H9 (cell line): ENCODE results near the gene ZNF330. TPM values are rescaled to one million over a fixed set of nuclear protein-coding genes. Genes with fewer than 3 reads are reported as not detected.

Source experiments
- DNase-seq: peaks from one replicate; pipeline ENCODE4 v3.0.0-alpha.2; 2017
- H2AFZ ChIP-seq: one replicate; pipeline ENCODE4 v1.6.1; 2013; ENCODE audit warnings: mild to moderate bottlenecking, low read length, control low read depth, moderate library complexity
- H2AK5ac ChIP-seq: 2 replicates; pipeline ENCODE4 v1.6.1; 2013; ENCODE audit warnings: low read length, control low read depth, mixed read lengths; ENCODE audit not compliant: insufficient read length
- H2BK120ac ChIP-seq: one replicate; pipeline ENCODE4 v1.6.1; 2013; ENCODE audit warnings: low read depth, mild to moderate bottlenecking, low read length, control low read depth, inconsistent platforms; ENCODE audit not compliant: poor library complexity, severe bottlenecking
- H2BK12ac ChIP-seq: 2 replicates; pipeline ENCODE4 v1.6.1; 2013; ENCODE audit warnings: low read length, control low read depth, mixed read lengths, low read depth; ENCODE audit not compliant: insufficient read length
- H2BK15ac ChIP-seq: 2 replicates; pipeline ENCODE4 v1.6.1; 2013; ENCODE audit warnings: low read depth, low read length, control low read depth
- H2BK20ac ChIP-seq: one replicate; pipeline ENCODE4 v1.6.1; 2013; ENCODE audit warnings: low read depth, mild to moderate bottlenecking, low read length, control low read depth, inconsistent platforms; ENCODE audit not compliant: poor library complexity, severe bottlenecking
- H2BK5ac ChIP-seq: 2 replicates; pipeline ENCODE4 v1.6.1; 2013; ENCODE audit warnings: low read length, control low read depth, mixed read lengths; ENCODE audit not compliant: insufficient read length
- H3K14ac ChIP-seq: 2 replicates; pipeline ENCODE4 v1.6.1; 2013; ENCODE audit warnings: low read length, control low read depth; ENCODE audit not compliant: insufficient read depth
- H3K18ac ChIP-seq: 2 replicates; pipeline ENCODE4 v1.6.1; 2013; ENCODE audit warnings: low read depth, mild to moderate bottlenecking, mixed read lengths, low read length, control low read depth; ENCODE audit not compliant: insufficient read length
- H3K23ac ChIP-seq: 2 replicates; pipeline ENCODE4 v1.6.1; 2013; ENCODE audit warnings: low read length, control low read depth, mixed read lengths, low read depth; ENCODE audit not compliant: insufficient read length
- H3K23me2 ChIP-seq: 2 replicates; pipeline ENCODE4 v1.6.1; 2013; ENCODE audit warnings: low read depth, mild to moderate bottlenecking, mixed read lengths, low read length, control low read depth; ENCODE audit not compliant: insufficient read length, poor library complexity, severe bottlenecking
- H3K27ac ChIP-seq: 2 replicates; pipeline ENCODE4 v1.5.1; 2013; ENCODE audit warnings: low read length, control low read depth, mixed read lengths, low read depth; ENCODE audit not compliant: insufficient read length
- H3K27me3 ChIP-seq: 2 replicates; pipeline ENCODE4 v1.6.1; 2013; ENCODE audit warnings: low read length, control low read depth, inconsistent platforms; ENCODE audit not compliant: insufficient read depth
- H3K4ac ChIP-seq: 2 replicates; pipeline ENCODE4 v1.6.1; 2013; ENCODE audit warnings: low read depth, mild to moderate bottlenecking, control low read depth, inconsistent platforms, low read length, moderate library complexity
- H3K4me1 ChIP-seq: 2 replicates; pipeline ENCODE4 v1.6.1; 2013; ENCODE audit warnings: low read length, control low read depth, inconsistent platforms; ENCODE audit not compliant: insufficient read depth
- H3K4me2 ChIP-seq: 2 replicates; pipeline ENCODE4 v1.6.1; 2013; ENCODE audit warnings: low read length, control low read depth, mixed read lengths; ENCODE audit not compliant: insufficient read length, insufficient read depth
- H3K56ac ChIP-seq: 2 replicates; pipeline ENCODE4 v1.6.1; 2013; ENCODE audit warnings: low read depth, mild to moderate bottlenecking, mixed read lengths, low read length, control low read depth; ENCODE audit not compliant: insufficient read length
- H3K79me1 ChIP-seq: 2 replicates; pipeline ENCODE4 v1.6.1; 2013; ENCODE audit warnings: low read depth, mild to moderate bottlenecking, moderate library complexity, low read length, control low read depth, inconsistent platforms; ENCODE audit not compliant: insufficient read depth, poor library complexity, severe bottlenecking
- H3K79me2 ChIP-seq: 2 replicates; pipeline ENCODE4 v1.6.1; 2013; ENCODE audit warnings: low read length, control low read depth, inconsistent platforms; ENCODE audit not compliant: insufficient read depth
- H3K9ac ChIP-seq: 2 replicates; pipeline ENCODE4 v1.6.1; 2013; ENCODE audit warnings: low read length, control low read depth, mixed read lengths; ENCODE audit not compliant: insufficient read length; ENCODE audit errors: extremely low read depth
- H3K9me3 ChIP-seq: one replicate; pipeline ENCODE4 v1.6.1; 2013; ENCODE audit warnings: low read depth, low read length, inconsistent platforms; ENCODE audit not compliant: control insufficient read depth
- H3T11ph ChIP-seq: one replicate; pipeline ENCODE4 v1.6.1; 2013; ENCODE audit warnings: mild to moderate bottlenecking, low read length, control low read depth, inconsistent platforms
- H4K20me1 ChIP-seq: one replicate; pipeline ENCODE4 v1.6.1; 2013; ENCODE audit not compliant: control insufficient read depth, insufficient read length, insufficient read depth
- H4K5ac ChIP-seq: 2 replicates; pipeline ENCODE4 v1.6.1; 2013; ENCODE audit warnings: low read depth, mild to moderate bottlenecking, mixed read lengths, low read length, control low read depth; ENCODE audit not compliant: insufficient read length
- H4K8ac ChIP-seq: replicated peaks from 2 replicates; pipeline ENCODE4 v1.6.1; 2013; ENCODE audit warnings: low read length, control low read depth, mixed read lengths, low read depth; ENCODE audit not compliant: insufficient read length
- H4K91ac ChIP-seq: 2 replicates; pipeline ENCODE4 v1.6.1; 2013; ENCODE audit warnings: low read depth, mild to moderate bottlenecking, moderate library complexity, mixed read lengths, low read length, control low read depth; ENCODE audit not compliant: insufficient read length
- H3K27ac Mint-ChIP-seq, 3 experiments: 2 replicates in 2 of 3; 3 replicates in 1 of 3; pipeline ENCODE4 v1.8.0; 2020 to 2021; ENCODE audit warnings: mixed read lengths in 3 of 3, mild to moderate bottlenecking in 1 of 3, moderate library complexity in 1 of 3
- H3K27me3 Mint-ChIP-seq: 2 replicates; pipeline ENCODE4 v1.8.0; 2021; ENCODE audit warnings: low read depth, mild to moderate bottlenecking, moderate library complexity, mixed read lengths
- H3K36me3 Mint-ChIP-seq, 3 experiments: 2 replicates in 2 of 3; 3 replicates in 1 of 3; pipeline ENCODE4 v1.8.0; 2020 to 2021; ENCODE audit warnings: low read depth in 3 of 3, mixed read lengths in 3 of 3; ENCODE audit not compliant: insufficient read depth in 1 of 3
- H3K4me1 Mint-ChIP-seq, 2 experiments: 2 replicates each; pipeline ENCODE4 v1.8.0; 2020; ENCODE audit warnings: mixed read lengths in 2 of 2
- H3K4me3 Mint-ChIP-seq, 2 experiments: 2 replicates in 1 of 2; 3 replicates in 1 of 2; pipeline ENCODE4 v1.8.0; 2020 to 2021; ENCODE audit warnings: mild to moderate bottlenecking in 2 of 2, mixed read lengths in 2 of 2, moderate library complexity in 1 of 2
- H3K9me3 Mint-ChIP-seq, 2 experiments: 2 replicates in 1 of 2; 3 replicates in 1 of 2; pipeline ENCODE4 v1.8.0; 2020; ENCODE audit warnings: mild to moderate bottlenecking in 2 of 2, mixed read lengths in 2 of 2, moderate library complexity in 1 of 2
- total RNA-seq: library from RNA; stranded (reverse); gene quantifications from 2 replicates; pipeline ENCODE4 v1.2.1, GENCODE V29; 2021
- TF ChIP-seq, protein P1 (sequence below): fragments of 200-600 bp; sonication (generic); conservative IDR thresholded peaks from 3 replicates; pipeline ENCODE4 v1.8.0; 2021; ENCODE audit warnings: antibody characterized with exemption, mild to moderate bottlenecking

Gene ZNF330
- total RNA-seq, 1 experiment from 2014 or later: 32.6 TPM

DNA sequence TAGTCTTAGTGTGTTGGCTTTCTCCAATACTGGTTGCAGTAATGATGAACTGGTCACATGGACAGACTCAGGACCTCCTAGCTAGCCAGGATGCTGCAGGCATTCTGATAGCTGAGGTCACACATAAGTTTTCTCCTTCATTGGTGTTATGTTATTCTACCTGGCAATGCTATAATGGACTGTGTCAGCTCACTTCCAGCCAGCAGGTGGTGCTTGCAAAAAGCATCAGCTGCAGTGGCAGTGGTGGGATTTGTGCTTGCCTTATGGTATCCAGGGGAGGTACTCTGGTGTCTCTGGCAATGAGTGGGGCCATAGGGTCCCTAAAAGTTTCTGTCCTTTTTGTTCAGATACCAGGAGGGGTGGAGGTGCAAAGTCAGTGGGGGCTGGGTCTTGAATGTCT is 33.6 kb downstream of the ZNF330 start:
- Histone ChIP-seq H3K9ac (no peak overlapping the region), H2BK15ac (no peak overlapping the region), H3K27me3 (no peaks in the 10 kb centered on the region), H4K5ac (no peak overlapping the region), H3K4ac (no peak overlapping the region), H3K23me2 (no peaks in the 10 kb centered on the region), H3K79me2 (no peaks in the 10 kb centered on the region), H3K9me3 (no peaks in the 10 kb centered on the region), H2BK120ac (no peak overlapping the region), H4K20me1 (no peaks in the 10 kb centered on the region), H3K14ac (no peak overlapping the region), H2AFZ (no peak overlapping the region), H3K79me1 (no peaks in the 10 kb centered on the region), H2BK20ac (no peak overlapping the region), H3K4me1 (no peaks in the 10 kb centered on the region), H3K27ac (no peak overlapping the region), H2BK12ac (no peak overlapping the region), H4K91ac (no peak overlapping the region), H2BK5ac (no peak overlapping the region), H3K18ac (no peak overlapping the region), H3K56ac (no peak overlapping the region), H2AK5ac (no peak overlapping the region), H3K23ac (no peak overlapping the region), H4K8ac (no peak overlapping the region), H3T11ph (no peak overlapping the region), H3K4me2 (no peak overlapping the region)
- Mint-ChIP-seq H3K4me1 (no peaks in the 10 kb centered on the region), H3K27me3 (peaks cover 1% of the 10 kb centered on the region; the same call in 1 of the 2 replicates), H3K4me3 (no peak overlapping the region), H3K36me3 (no peaks in the 10 kb centered on the region; a peak in 1 of 7 replicates), H3K27ac (no peak overlapping the region), H3K9me3 (peaks cover 0 to 2% of the 10 kb centered on the region in 2 experiments; a peak in 3 of 5 replicates)
- peak; percentile 31 for DNase-seq
- TF ChIP-seq, protein P1, sequence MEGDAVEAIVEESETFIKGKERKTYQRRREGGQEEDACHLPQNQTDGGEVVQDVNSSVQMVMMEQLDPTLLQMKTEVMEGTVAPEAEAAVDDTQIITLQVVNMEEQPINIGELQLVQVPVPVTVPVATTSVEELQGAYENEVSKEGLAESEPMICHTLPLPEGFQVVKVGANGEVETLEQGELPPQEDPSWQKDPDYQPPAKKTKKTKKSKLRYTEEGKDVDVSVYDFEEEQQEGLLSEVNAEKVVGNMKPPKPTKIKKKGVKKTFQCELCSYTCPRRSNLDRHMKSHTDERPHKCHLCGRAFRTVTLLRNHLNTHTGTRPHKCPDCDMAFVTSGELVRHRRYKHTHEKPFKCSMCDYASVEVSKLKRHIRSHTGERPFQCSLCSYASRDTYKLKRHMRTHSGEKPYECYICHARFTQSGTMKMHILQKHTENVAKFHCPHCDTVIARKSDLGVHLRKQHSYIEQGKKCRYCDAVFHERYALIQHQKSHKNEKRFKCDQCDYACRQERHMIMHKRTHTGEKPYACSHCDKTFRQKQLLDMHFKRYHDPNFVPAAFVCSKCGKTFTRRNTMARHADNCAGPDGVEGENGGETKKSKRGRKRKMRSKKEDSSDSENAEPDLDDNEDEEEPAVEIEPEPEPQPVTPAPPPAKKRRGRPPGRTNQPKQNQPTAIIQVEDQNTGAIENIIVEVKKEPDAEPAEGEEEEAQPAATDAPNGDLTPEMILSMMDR: peak; percentile 51
